T-helper 2 cell (primary cell): ENCODE data around the gene FAM13C.

Experiments used
- DNase-seq, 5 experiments: peaks; one replicate each; pipeline versions ENCODE4 v3.0.0 to v3.0.0-alpha.2; 2012 to 2022

FAM13C gene

GRCh38 chr10:59312247-59312646 is 50.1 kb downstream of the FAM13C start:
- DNase-seq = no peak

- DNase-seq = no peak
These were observed 51.3 kb downstream of the FAM13C start for GRCh38 chr10:59311025-59311424.

- DNase-seq = no peak
These were observed 51.9 kb downstream of the FAM13C start for GRCh38 chr10:59310324-59310914.

- no peak for DNase-seq
These were observed 57.7 kb downstream of the FAM13C start for GRCh38 chr10:59304521-59305097.

- DNase-seq = no peak
These were observed 59.3 kb downstream of the FAM13C start for GRCh38 chr10:59303018-59303417.

GRCh38 chr10:59302381-59302780 is 60.0 kb downstream of the FAM13C start:
- no peak for DNase-seq

GRCh38 chr10:59301067-59301754 is 61.1 kb downstream of the FAM13C start:
- DNase-seq = no peak

- DNase-seq = no peak
These were observed 62.0 kb downstream of the FAM13C start for GRCh38 chr10:59300386-59300785.

- DNase-seq = no peak
These were observed 62.4 kb downstream of the FAM13C start for GRCh38 chr10:59299933-59300332.

- no peak for DNase-seq
These were observed 71.9 kb downstream of the FAM13C start for GRCh38 chr10:59290448-59290847.

GRCh38 chr10:59289853-59290252 is 72.5 kb downstream of the FAM13C start:
- no peak for DNase-seq

- no peak for DNase-seq
These were observed 74.6 kb downstream of the FAM13C start for GRCh38 chr10:59287587-59288255.

- DNase-seq = no peak
These were observed 76.5 kb downstream of the FAM13C start for GRCh38 chr10:59285848-59286247.

- DNase-seq = no peak
These were observed 77.3 kb downstream of the FAM13C start for GRCh38 chr10:59285073-59285472.

GRCh38 chr10:59284118-59284975 is 78.0 kb downstream of the FAM13C start:
- DNase-seq = no peak

GRCh38 chr10:59283456-59284091 is 78.8 kb downstream of the FAM13C start:
- DNase-seq = no peak

- no peak for DNase-seq
These were observed 80.5 kb downstream of the FAM13C start for GRCh38 chr10:59281861-59282260.

- no peak for DNase-seq
These were observed 82.3 kb downstream of the FAM13C start for GRCh38 chr10:59279991-59280505.

GRCh38 chr10:59279476-59279875 is 82.9 kb downstream of the FAM13C start:
- DNase-seq = no peak

GRCh38 chr10:59276919-59277318 is 85.4 kb downstream of the FAM13C start:
- DNase-seq = no peak

GRCh38 chr10:59276133-59276532 is 86.2 kb downstream of the FAM13C start:
- DNase-seq = no peak

GRCh38 chr10:59273445-59273844 is 88.9 kb downstream of the FAM13C start:
- DNase-seq = no peak
